GM18499 (cell line): Measurements from ENCODE around the gene EDIL3.
A peak's percentile ranks its signal among the peaks of the same experiment; 100 is the strongest.
"Not testable (repeated sequence)": the region's sequence is repeated elsewhere in the genome, so short reads cannot be mapped to it uniquely, and the experiment has no call there.

ENCODE experiments used
- ATAC-seq: cut with Tn5 transposase; IDR thresholded peaks from one replicate; pipeline ENCODE4 v1.9.1; 2021; ENCODE audit warnings: moderate number of reproducible peaks; ENCODE audit not compliant: insufficient read depth, unreplicated experiment

EDIL3 gene

DNA sequence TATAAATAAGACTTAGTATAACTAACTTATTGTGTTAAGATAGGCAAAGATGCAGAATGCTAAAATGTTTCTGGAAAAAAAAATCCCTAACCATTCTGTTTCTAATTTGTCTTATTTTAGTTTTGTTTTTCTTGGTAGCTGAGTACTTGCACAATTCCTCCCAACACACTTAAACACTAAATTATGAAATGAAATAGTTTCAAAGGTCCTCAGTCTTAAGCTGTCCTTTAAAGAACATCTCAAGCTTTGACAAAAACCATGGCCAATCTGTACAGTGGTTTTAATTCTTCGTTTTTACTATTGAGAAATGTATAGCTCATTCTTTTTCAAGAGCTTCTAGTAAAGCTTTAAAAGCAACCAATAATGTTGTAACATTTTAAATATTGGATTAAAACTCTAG is 171.5 kb downstream of the EDIL3 start:
- ATAC-seq: no peak

DNA sequence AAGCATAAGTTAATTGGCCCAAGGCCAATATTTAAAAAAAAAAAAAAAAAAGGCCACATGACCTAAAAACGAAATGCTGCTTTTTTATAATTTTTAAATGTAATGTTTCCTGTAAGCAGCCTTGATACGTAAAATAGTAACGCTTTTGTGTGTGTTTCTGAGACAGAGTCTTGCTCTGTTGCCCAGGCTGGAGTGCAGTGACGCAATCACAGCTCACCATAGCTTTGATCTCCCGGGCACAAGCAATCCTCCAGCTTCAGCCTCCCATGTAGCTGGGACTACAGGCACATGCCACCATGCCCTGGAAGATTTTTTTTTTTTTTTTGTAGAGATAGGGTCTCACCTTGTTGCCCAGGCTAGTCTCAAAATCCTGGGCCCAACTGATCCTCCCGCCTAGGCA is 179.9 kb downstream of the EDIL3 start:
- no peak for ATAC-seq

DNA sequence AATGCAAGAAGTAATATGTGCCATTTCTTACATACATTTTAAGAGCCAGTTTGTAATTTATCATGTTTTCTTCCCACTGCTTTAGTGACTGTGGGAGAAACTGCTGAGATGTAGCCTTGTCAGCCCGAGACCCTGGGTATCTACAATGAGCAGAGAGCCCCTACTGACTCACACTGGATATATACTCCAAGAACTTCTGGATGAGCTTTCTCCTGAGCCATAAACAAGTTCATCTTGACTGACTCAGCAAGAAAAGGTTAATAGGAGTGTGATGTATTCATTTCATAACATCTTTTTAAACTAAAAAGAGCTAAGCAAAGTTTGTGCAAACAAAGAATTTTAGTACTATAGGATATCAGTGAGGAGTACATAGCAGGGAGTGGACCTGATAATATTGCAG is 182.5 kb downstream of the EDIL3 start:
- ATAC-seq: no peak

DNA sequence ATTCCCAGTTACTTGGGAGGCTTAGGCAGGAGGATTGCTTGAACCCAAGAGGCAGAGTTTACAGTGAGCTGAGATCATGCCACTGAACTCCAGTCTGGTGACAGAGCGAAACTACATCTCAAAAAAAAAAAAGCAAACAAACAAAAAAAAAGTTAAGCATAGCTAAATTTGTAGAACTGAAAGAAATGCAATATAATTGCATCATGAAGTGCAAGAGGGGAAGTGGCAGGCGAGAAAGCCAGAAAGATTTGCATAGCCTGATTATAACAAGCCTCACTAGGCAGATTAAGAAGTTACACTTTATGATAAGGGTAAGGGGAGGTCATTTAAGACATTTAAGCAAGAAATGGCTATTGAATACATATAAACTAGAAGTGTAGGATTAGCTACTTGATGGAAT is 187.1 kb downstream of the EDIL3 start:
- ATAC-seq: peak; percentile 52

DNA sequence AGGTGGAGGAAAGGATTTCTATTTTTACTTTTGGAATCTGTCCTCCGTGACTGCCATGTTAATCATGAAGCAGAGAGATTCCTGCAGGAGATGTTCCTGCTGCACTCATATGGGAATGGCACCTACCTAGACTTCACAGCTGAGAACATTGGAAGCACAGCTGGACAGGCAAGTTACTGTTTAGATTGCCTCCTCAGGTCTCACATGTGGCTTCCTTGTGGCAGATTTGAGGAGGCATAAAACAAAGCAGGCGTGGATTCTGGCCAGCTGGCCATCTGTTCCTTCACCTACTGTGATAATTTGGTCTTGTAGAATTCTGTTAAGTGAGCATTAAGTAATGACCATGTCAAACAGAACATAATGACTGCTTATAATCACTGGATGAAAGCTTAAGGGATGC is 193.4 kb downstream of the EDIL3 start:
- ATAC-seq: no peak

DNA sequence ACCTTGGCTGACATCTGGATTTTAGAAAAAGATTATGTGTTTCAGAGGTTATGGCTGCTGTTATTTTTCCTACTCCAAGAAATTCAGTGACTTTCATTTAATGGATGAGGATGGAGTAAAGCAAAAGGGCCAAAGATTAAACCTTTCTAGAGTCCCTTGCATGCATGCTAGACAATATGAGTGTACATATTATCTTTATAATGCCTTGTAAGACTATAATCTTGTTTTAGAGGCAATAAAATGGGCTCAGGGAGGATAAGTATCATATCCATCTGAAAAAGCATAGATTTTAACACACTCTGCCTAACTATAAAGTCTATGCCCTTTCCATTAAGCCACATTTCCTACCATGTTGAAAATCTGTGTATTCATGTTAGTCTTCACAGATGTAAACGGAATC is 199.8 kb downstream of the EDIL3 start:
- ATAC-seq: no peak

DNA sequence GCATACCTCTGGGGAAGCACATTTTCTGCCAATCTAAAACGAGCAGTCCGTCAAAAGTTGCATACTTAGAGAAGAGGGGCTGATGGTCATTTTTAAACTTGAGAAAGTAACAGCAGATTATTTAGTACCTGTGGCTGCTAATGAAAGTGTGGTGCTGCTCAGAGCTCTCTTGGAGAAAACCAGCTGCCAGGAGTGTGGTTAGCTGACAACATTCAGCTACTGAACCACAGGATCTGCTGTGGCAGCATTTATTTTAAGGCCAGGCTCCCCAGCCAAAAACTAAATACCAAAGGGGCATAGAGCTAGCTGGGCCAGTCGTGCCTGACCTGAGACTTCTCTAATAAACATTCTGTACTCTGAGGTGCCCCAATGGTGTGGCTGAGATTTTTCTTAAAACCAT is 203.6 kb downstream of the EDIL3 start:
- ATAC-seq: no peak

DNA sequence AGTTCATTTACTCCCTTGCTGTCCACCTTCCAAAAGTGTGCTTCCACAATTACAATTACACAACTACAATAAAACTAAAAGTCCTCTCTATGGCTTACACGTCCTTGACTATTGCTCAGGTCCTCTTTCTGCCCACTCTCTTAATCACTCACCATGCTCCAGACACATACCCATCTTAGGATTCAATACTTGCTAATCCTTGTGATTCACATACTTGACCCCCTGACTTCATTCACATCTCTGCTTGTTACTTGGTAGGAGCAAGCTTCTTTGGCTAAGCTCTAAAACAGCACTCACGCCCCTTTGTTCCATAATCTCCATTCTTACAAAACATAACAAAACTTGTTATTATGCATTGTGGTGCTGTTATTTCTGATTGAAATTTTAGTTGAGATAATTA is 215.8 kb downstream of the EDIL3 start:
- ATAC-seq: no peak

DNA sequence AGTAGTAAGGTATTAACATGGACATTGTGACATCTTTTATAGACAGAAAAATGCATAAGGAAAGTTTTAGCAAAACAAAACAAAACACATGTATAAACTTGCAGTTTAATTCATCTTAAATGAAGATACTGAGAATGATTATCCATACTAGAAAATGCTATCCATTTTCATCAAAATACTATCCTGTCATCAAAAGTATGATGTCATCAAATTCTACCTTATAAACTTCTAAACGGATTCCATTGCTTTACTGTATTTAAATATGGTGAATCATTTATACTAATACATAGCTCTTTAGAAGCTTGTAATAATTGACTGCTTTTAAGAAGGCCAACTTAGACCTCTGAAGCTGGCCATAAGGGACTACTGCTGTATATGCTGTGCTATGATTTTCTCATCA is 221.0 kb downstream of the EDIL3 start:
- no peak for ATAC-seq

DNA sequence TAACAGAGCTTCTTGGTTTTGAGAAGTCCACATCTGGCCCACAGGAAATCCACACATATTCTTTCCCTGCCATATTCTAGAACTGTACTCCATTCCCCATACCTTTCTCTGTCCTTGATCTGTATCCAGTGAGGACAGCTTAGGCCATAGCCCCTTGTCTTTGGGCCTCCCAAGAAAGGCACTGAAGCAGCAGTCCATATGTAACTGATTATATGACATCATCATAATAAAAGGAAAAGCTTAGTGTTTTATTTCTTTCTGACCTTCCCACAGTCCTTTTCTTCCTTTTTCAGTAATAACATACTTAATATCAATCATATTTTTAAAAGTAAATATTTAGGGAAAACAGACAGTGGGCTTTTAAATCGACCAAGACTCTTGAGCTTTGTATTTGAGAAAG is 222.0 kb downstream of the EDIL3 start:
- no peak for ATAC-seq

DNA sequence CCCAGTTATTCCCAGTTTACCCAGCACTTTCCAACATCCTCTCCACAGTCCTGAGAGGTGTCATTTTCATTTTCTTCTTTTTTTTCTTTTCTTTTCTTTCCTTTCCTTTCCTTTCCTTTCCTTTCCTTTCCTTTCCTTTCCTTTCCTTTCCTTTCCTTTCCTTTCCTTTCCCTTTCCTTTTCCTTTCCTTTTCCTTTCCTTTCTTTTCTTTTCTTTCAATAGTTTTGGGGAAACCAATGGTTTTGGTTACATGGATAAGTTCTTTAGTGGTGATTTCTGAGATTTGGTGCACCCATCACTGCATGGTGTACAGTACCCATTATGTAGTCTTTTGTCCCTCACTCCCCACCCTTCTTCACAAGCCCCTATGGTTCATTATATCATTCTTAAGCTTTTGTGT is 224.0 kb downstream of the EDIL3 start:
- not testable (repeated sequence) for ATAC-seq

DNA sequence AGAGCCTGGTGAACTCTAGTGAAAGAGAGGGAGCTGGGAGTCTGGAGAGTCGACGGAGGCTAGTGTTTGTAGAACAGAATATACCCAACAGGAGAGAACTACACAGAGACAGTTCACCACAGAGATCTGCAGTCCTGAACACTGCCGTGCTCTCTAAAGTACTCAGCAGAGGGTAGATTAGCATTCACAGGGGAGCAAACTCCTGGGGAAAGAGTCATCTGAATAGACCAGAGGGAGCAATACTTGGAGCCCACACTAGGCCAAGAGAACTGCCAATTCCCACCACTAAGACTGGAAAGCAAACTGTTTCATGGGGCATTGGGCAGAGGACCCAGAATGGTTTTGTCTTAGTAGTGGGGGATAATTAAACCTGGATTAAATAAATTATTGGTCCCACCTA is 235.6 kb downstream of the EDIL3 start:
- no peak for ATAC-seq

DNA sequence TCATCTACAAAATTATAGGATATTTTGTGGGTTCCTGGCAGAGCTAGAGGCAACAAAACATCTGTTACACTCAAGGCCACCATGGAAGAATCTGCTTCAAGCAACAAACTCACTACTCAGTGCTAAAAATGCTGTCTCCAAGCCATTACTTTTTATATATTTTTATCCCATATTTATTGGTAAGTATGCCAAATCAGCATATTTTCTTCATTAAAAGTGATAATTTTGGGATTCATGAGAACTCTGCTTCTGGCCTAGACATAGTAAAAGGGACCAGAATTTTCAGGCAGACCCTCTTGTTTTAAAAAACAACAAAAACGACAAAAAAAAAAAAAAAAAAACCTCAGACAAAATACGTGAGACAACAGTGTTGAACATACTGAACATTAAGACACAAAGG is 236.0 kb downstream of the EDIL3 start:
- ATAC-seq: no peak

DNA sequence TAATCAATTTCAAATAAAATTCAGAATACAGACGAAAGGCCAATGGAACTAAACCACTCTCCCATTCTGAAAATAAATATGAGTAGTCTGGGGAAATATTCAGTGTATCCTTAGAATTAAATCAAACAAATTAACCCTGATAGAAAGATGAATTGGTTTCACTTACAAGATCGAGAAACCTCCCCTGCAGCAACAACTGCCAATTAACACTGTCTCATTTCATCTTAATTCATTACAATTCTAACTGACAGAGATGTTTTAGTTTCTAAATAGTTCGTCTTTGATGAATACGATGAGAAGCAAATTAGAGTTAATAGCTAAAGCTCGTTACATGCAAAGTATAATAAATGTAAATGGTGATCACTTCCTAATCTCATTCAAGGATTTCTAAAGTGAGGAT is 247.1 kb downstream of the EDIL3 start:
- no peak for ATAC-seq

DNA sequence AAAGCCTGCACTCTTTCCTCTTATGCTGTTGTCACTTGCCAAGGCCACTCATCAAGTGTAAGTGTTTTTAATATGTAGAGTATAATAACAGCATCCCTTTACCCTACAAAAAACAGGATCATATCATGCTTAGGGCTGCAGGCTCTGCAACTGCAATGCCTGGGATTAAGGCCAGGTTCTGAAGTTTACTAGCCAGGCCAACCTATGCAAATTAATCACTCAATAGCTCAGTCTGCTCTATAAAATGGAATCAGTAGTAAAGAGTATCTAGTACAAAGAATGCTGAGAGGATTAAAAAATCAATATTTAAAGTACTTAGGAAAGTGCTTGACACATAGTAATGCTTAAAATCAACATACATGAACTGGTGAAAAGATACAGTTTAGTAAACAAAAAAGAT is 253.3 kb downstream of the EDIL3 start:
- no peak for ATAC-seq

DNA sequence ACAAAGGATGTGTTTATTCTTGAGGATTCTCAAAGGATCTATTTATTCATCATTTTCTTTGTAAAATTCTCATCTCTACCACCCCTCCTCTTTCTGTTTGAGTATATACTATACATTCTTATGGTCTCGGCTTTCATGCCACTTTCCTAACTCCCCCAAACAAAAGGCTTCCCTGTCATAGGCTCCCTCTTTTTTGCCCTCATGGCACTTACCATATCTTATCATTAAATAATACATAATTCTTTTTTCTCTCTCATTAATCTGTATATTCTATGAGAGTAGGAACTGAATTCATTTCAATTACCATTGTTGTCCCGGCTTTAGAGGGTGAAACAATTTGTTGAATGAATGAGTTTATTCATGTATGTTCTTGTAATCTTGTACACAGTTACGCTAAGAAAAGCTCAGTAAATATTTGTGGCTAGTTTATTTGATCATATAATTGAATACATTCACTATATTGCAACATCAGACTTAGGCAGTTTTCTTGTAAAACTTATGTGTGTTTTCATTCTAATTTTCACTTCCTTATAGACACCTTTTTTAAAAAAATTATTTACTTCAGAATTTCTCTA is 254.6 kb downstream of the EDIL3 start:
- no peak for ATAC-seq

DNA sequence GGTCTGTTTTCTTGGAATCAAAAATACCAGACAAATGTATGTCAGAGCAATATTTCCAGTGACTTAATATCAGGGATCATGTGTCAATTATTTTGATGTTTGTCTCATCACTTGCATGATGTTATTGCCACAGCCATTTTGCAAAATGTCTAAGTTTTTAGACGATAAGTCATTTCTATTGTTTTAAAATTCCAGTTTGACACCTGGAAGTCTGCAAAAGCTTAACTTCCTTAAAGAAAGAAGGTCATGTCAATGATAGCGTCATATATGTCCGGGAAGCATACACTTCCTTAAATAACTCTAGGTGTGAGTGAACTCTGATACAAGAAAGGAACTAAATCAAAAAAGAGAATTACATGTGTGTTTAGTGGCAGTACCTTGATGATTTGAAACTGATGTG is 259.5 kb downstream of the EDIL3 start:
- no peak for ATAC-seq

DNA sequence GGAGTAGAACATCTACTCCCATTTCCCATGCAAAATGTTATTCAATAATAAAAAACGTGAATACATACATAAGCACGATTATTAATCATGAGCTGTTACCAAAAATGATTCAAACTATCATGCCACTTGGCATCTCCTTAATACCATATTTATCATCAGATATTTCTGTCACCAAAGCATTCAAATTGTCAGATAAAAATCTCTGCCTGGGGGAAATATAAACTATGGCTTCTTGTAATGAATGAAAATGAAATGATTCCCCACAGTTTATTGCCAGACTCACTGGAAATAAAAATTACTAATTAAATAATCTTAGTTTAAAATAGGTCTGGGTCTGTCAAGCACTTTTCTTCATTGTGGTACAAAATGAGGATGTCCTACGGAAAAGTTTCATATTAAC is 265.4 kb downstream of the EDIL3 start:
- ATAC-seq: no peak

DNA sequence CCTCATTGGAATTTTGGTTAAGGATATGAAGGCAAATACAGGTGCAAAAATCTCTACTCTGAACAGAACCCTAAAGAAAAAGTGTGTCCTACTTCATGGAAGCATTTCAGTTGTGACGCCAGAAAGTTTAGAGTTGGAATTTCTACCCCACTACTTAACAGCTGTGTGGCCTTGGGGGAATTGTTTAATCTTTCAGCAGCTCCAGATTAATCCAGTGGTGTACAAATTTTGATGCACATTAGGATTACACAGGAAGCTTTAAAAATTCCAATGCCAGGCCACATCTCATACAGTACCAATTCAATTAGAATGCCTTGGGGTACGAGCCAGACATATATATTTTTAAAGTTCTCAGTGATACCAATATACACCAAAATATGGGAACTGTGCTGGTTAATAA is 266.1 kb downstream of the EDIL3 start:
- no peak for ATAC-seq

DNA sequence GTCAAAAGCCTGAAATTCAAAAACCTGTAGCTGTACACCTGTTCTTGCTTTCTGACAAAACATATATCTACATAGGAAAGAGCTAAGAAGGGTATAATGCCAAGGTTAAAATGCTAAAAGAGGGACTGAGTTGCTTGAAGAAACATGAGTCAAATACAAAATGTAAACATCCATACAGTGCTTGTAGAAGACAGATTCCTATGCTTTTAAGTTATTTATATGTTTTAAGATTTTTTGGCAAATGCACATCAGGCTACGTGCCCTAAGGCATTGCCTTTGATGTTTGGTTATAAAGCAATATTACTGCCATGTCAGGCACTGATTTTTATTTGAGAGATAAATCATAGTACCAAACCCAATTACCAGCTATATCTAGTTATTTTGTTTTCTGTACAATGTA is 269.0 kb downstream of the EDIL3 start:
- ATAC-seq: no peak

DNA sequence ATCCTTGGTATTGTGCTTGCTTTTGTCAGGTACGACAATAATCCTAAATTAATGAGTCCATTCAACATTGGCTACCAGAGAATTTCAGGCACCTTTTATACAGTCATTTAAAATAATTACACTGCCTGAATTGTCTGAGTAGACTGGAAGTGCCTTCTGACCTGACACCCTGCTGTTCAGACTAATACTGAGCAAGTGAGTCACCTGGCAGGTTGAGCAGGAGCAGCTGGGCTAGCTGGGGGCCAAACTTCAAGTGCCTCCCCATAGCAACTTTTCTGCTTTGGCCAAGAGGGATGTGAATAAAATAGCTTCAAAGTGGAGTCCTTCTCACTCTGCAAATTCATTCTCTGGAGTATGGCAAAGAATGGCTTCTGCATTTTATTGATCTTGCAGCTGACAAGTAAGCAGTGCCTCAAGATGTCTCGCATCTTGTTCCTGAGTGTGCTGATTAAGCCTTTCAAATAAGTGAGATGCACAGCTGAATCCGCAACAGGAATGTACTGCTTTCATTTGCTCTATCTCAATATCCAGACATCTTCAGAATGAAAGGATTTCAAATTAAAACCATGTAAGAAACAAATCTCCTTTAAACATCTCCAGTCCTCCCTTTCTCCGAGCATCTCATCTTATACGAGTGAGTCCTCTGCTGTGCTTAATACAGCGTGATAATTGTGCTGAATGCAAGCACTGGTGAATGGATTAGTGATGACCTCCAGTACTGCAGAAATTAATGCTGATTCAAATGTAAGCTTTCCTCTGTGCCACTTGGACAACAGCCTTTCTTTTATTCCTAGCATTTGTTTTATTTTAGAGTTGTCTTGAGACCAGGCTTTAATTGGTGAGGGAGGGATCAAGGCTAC is 271.2 kb downstream of the EDIL3 start:
- no peak for ATAC-seq

DNA sequence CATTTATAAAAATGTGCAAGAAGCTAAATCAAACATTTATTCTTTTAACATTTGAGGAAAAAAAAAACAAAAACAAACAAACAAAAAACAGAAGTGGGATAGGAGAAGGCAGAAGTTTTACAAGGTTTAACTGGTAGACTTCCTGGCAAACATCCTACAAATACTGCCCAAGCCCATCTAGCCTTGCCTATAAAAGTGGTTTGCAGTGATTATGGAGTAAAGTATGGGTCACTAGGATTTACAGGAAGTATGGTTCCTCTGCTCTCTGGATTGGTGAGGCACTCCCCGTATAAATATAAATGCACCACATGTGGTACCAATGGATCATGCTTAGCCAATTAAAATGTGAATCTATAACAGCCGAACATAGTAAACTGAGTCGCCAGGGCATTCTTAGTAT is 291.9 kb downstream of the EDIL3 start:
- no peak for ATAC-seq
